ENCODE results near the gene FBLN1.

FBLN1 gene

DNA sequence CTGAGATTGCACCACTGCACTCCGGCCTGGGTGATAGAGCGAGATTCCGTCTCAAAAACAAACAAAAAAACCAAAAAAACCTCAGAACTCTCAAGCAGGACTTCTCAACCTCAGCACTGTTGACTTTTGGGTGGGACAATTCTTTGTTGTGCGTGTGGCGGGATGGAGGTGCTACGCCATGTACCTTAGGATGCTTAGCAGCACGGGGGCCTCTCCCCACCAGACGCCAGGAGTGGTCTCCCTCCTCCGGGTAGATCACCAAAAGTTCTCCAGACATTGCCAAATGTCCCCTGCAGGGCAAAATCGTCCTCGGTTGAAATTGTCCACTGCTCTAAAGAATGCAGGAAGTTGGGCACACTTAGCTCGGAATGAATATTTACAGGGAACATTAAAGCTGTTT, 142.0 kb downstream of the FBLN1 start:
- H3K27ac Mint-ChIP-seq = no peak overlapping the region

DNA sequence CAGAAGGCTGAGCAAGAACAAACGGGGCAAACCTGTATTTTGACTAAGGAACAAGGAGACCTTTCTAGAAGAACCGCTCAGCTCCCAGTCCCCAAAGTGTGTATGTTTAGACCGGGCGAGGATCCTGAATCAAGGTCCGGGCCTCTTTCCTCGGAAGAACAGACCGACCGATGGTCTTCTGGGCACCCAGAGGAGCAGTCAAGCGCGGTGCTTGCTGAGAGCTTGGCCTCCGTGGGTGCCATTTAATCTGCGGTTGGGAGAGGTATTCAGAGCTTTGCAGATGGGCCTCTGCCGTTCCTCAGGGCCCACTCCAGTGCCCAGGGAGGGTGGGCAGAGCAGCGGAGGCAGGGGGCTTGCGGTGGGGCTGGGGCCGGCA, 142.5 kb downstream of the FBLN1 start:
- H3K27me3 Mint-ChIP-seq (ENCODE audit: low read depth, poor library complexity) = peaks cover 89% of the 10 kb centered on the region
- H3K4me1 Mint-ChIP-seq = peaks cover 5% of the 10 kb centered on the region
- H3K36me3 Mint-ChIP-seq (ENCODE audit: low read depth) = no peaks in the 10 kb centered on the region
- H3K27ac Mint-ChIP-seq = no peak overlapping the region
- no peak for DNase-seq
- H3K4me3 Mint-ChIP-seq = peak overlapping the region; percentile 58
- TF ChIP-seq, protein P1, sequence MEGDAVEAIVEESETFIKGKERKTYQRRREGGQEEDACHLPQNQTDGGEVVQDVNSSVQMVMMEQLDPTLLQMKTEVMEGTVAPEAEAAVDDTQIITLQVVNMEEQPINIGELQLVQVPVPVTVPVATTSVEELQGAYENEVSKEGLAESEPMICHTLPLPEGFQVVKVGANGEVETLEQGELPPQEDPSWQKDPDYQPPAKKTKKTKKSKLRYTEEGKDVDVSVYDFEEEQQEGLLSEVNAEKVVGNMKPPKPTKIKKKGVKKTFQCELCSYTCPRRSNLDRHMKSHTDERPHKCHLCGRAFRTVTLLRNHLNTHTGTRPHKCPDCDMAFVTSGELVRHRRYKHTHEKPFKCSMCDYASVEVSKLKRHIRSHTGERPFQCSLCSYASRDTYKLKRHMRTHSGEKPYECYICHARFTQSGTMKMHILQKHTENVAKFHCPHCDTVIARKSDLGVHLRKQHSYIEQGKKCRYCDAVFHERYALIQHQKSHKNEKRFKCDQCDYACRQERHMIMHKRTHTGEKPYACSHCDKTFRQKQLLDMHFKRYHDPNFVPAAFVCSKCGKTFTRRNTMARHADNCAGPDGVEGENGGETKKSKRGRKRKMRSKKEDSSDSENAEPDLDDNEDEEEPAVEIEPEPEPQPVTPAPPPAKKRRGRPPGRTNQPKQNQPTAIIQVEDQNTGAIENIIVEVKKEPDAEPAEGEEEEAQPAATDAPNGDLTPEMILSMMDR (IDR thresholded peaks at IDR 0.05) = no peak
- peaks cover 4% of the 10 kb centered on the region for H3K9me3 Mint-ChIP-seq

More for the DNA sequence above, 142.0 kb downstream of the FBLN1 start:
- peaks cover 8% of the 10 kb centered on the region for H3K4me1 Mint-ChIP-seq
- no peaks in the 10 kb centered on the region for H3K36me3 Mint-ChIP-seq (ENCODE audit: low read depth)
- peaks cover 3% of the 10 kb centered on the region for H3K9me3 Mint-ChIP-seq
- TF ChIP-seq, protein P1 (IDR thresholded peaks at IDR 0.05) = no peak
- H3K4me3 Mint-ChIP-seq = no peak overlapping the region
- peaks cover 85% of the 10 kb centered on the region for H3K27me3 Mint-ChIP-seq (ENCODE audit: low read depth, poor library complexity)
- no peak for DNase-seq

DNA sequence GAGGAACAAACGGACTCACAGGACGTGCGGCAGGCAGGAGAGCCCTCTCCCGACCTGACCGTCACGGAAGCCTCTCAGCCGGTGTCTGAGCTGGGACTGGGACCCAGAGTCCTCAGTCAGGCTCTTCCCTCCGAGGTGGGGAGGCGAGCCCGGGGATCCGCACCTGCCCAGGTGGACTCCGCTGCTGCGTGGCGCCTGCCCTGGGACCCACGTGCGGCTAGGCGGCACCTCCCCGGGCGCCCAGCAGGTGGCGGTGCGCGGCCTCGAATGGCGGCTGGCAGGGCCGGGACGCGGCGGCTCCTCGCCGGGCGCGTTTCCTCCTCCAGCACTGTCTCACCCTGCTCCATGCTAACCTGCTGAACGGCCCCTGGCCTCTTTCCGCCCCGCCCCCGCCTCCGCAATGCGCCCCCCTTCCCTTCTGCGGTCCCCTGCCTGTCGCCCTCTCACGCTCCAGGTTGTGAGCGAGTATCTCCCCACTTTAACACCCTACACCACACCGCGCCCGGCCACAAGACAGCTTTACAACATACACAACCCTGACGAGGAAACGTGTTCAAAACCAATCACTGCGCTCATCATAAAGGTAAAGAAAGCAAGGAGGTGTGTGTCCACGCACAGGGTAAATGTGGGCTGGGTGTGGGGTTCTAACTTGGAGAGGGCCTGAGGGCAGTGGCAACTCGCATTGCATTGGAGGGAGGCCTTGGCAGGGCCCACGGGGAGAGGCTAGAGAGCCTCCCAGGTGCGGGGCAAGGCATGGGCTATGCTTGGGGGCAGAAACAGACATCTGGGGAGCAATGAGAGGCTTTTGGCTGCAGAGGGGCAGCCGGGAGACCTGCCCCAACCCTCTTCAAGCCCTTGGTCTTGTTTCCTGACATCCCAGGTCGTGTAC, 143.1 kb downstream of the FBLN1 start:
- H3K9me3 Mint-ChIP-seq = peaks cover 5% of the 10 kb centered on the region
- H3K27ac Mint-ChIP-seq = no peak overlapping the region
- H3K4me1 Mint-ChIP-seq = peaks cover 5% of the 10 kb centered on the region
- H3K36me3 Mint-ChIP-seq (ENCODE audit: low read depth) = no peaks in the 10 kb centered on the region
- H3K27me3 Mint-ChIP-seq (ENCODE audit: low read depth, poor library complexity) = peaks cover 91% of the 10 kb centered on the region
- peak overlapping the region; percentile 46 for H3K4me3 Mint-ChIP-seq
- peak; percentile 88 for DNase-seq
- TF ChIP-seq, protein P1 (IDR thresholded peaks at IDR 0.05) = peak; percentile 87

DNA sequence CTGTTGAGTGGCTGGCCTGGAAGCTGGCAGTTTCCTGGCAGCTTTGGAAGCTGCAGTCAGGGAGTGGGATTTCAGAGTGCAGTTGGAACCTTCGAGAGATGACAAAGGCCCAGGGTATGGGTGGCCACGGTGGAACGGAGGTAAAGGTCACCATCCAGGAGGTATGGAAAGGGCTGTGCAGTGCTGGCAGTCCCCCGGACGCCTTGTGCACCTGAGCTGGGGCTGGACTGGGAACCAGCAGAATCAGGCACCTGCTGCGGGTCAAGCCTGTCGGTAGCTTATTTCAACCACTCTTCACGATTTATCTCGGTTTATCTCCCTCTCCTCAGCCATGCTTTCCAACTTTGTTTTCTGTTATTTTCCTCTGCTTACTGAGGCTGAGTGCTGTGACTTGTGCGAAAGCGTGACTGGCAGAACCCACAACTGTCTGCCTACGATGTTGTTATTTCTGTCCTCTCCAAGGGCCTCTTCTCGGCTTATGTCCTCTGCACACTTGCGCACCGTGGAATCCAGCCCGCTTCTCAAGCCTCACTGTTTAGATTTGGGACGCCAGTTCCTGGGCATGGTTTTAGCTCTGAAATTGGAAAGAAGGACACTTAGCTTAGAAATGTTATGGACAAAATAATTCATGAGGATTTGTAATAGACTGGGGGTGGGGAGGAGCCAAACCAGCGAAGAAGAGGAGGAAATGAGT, 145.0 kb downstream of the FBLN1 start:
- no peak overlapping the region for H3K4me3 Mint-ChIP-seq
- no peak for DNase-seq
- no peak overlapping the region for H3K27ac Mint-ChIP-seq
- peaks cover 5% of the 10 kb centered on the region for H3K4me1 Mint-ChIP-seq
- TF ChIP-seq, protein P1 (IDR thresholded peaks at IDR 0.05) = no peak
- peaks cover 15% of the 10 kb centered on the region for H3K9me3 Mint-ChIP-seq
- H3K27me3 Mint-ChIP-seq (ENCODE audit: low read depth, poor library complexity) = peaks cover 79% of the 10 kb centered on the region
- no peaks in the 10 kb centered on the region for H3K36me3 Mint-ChIP-seq (ENCODE audit: low read depth)

DNA sequence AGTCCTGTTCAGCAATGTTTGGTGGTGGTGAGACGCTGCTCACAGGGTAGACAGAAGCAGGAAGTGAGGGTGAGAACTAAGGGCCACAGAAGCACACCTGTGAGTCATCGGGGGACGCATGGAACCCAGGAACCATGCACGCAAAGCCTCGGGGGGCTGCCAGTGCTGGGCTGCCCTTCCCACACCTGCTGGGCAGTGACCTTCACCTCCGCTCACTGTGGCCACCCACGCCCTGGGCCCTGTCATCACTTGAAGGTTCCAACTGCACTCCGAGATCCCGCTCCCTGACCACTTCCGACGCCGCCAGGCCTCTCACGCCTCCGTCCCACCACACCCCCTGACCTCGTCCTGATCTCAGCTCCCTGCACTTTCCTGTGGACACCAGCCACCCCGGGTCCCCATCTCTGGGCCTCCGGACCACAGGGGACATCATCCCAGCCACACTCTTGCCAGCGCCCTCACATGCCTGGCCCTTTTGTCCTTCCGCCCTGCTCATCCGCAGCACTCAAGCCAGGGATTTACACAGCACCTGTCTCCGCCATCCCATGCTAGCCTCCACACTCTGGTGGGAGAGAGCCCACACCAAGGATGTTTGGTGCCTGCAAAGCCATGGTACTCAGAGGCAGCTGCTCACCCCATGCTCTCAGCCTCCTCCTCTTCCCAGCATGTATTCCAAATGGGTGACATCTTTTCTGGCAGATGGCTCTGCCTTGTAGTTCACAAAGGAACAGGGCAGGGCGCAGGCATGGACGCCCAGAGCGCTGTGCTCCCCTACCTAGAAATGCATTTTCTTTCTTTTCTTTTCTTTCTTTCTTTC, 145.8 kb downstream of the FBLN1 start:
- peaks cover 15% of the 10 kb centered on the region for H3K9me3 Mint-ChIP-seq
- H3K27ac Mint-ChIP-seq = no peak overlapping the region
- DNase-seq = no peak
- H3K36me3 Mint-ChIP-seq (ENCODE audit: low read depth) = no peaks in the 10 kb centered on the region
- H3K27me3 Mint-ChIP-seq (ENCODE audit: low read depth, poor library complexity) = peaks cover 72% of the 10 kb centered on the region
- H3K4me1 Mint-ChIP-seq = peaks cover 5% of the 10 kb centered on the region
- H3K4me3 Mint-ChIP-seq = no peak overlapping the region
- TF ChIP-seq, protein P1 (IDR thresholded peaks at IDR 0.05) = no peak
